Measurements from ENCODE around the gene ESYT2. TPM values are rescaled to one million over a fixed set of nuclear protein-coding genes. Genes with fewer than 3 reads are reported as not detected.

Gene ESYT2
- total RNA-seq, 1 experiment from 2014 or later = 162 TPM

DNA sequence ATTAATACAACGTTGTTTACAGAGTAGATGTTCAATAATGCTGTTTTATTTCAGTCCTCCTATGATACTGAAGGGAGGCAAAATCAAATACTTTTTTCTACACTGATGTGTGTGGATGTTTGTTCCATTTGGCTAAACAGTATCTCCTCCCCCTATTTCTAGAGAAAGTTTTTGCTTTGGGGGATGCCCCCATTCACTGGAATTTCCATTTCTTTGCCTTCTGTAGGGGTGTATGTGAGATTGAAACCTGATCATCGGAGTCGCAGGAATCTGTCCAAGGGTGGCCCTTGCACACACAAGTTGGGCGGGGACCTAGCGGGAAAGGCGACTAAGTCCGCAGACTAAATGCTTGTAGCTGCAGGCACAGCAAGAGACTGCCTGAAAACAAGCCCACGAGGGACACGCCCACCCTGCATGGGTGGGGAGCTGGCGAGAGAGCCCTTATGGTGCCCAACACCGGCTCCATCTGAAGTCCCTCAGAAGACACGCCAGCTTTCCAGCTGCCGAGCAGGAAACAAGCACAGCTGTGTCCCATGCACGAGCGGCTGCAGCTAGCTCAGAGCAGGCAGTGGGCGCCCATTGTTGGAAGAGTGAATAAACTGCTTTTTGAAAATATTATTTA, 58.0 kb downstream of the ESYT2 start:
- intact Hi-C loops (cut with micrococcal nuclease; ENCODE audit: unreplicated experiment) = no loop called here
- ChIA-PET POLR2A (ENCODE audit: unreplicated experiment) (no interaction called here), CTCF (no interaction called here)
- Histone ChIP-seq H3K27ac (no peak overlapping the region), H3K4me1 (replicated peaks; ENCODE audit: insufficient read depth) (no peaks in the 10 kb centered on the region), H3F3A (ENCODE audit: insufficient read depth, low read depth) (peaks cover 8% of the 10 kb centered on the region; the same call in 1 of the 2 replicates), H3K36me3 (ENCODE audit: low read depth) (peaks cover 26% of the 10 kb centered on the region; the same call in 1 of the 2 replicates), H3K4me3 (no peak overlapping the region), H3K79me2 (ENCODE audit: low read depth) (no peaks in the 10 kb centered on the region), H4K20me1 (ENCODE audit: insufficient read depth) (no peaks in the 10 kb centered on the region), H3K27me3 (ENCODE audit: insufficient read depth, low read depth) (no peaks in the 10 kb centered on the region), H3K9me2 (ENCODE audit: insufficient read depth) (no peaks in the 10 kb centered on the region), H3K9me3 (ENCODE audit: insufficient read depth, low read depth) (no peaks in the 10 kb centered on the region), H2AFZ (no peak overlapping the region), H3K4me2 (no peak overlapping the region)
- TF ChIP-seq CTCF (conservative IDR thresholded peaks at IDR 0.05) (no peak), EZH2 (IDR thresholded peaks at IDR 0.05; ENCODE audit: low read depth) (no peak)
- BruUV-seq (replicated peaks) = no TSS peak
- DNase-seq = no peak

GRCh38 chr7:158767707-158768106, 61.6 kb downstream of the ESYT2 start:
- Histone ChIP-seq H3K4me2 (no peak overlapping the region), H3K27ac (no peak overlapping the region), H4K20me1 (ENCODE audit: insufficient read depth) (no peaks in the 10 kb centered on the region), H3K9me3 (ENCODE audit: insufficient read depth, low read depth) (no peaks in the 10 kb centered on the region), H3K36me3 (ENCODE audit: low read depth) (peaks cover 27% of the 10 kb centered on the region), H3F3A (ENCODE audit: insufficient read depth, low read depth) (peaks cover 4% of the 10 kb centered on the region; the same call in 1 of the 2 replicates), H3K9me2 (ENCODE audit: insufficient read depth) (no peaks in the 10 kb centered on the region), H2AFZ (no peak overlapping the region), H3K27me3 (ENCODE audit: insufficient read depth, low read depth) (no peaks in the 10 kb centered on the region), H3K79me2 (ENCODE audit: low read depth) (no peaks in the 10 kb centered on the region), H3K4me3 (no peak overlapping the region), H3K4me1 (replicated peaks; ENCODE audit: insufficient read depth) (no peaks in the 10 kb centered on the region)
- BruUV-seq (replicated peaks) = no TSS peak
- ChIA-PET CTCF (no interaction called here), POLR2A (ENCODE audit: unreplicated experiment) (no interaction called here)
- TF ChIP-seq EZH2 (IDR thresholded peaks at IDR 0.05; ENCODE audit: low read depth) (no peak), CTCF (conservative IDR thresholded peaks at IDR 0.05) (no peak)
- no peak for DNase-seq
- intact Hi-C loops (cut with micrococcal nuclease; ENCODE audit: unreplicated experiment) = no loop called here

- TF ChIP-seq EZH2 (IDR thresholded peaks at IDR 0.05; ENCODE audit: low read depth) (no peak), CTCF (conservative IDR thresholded peaks at IDR 0.05) (no peak)
- intact Hi-C loops (cut with micrococcal nuclease; ENCODE audit: unreplicated experiment) = no loop called here
Observed at GRCh38 chr7:158766570-158767281, 62.6 kb downstream of the ESYT2 start.

More at GRCh38 chr7:158766570-158767281, 62.6 kb downstream of the ESYT2 start:
- DNase-seq = no peak
- POLR2A ChIA-PET (ENCODE audit: unreplicated experiment) = interaction anchor here (0.6 kb wide), 1 partner anchor 16 kb away, joined by 5 read pairs; no protein-coding TSS in a partner anchor
- Histone ChIP-seq H3K9me2 (ENCODE audit: insufficient read depth) (no peaks in the 10 kb centered on the region), H3K9me3 (ENCODE audit: insufficient read depth, low read depth) (no peaks in the 10 kb centered on the region), H3K27me3 (ENCODE audit: insufficient read depth, low read depth) (no peaks in the 10 kb centered on the region), H3K4me2 (no peak overlapping the region), H3K36me3 (ENCODE audit: low read depth) (peaks cover 28% of the 10 kb centered on the region), H2AFZ (no peak overlapping the region), H3K4me3 (no peak overlapping the region), H3K27ac (no peak overlapping the region), H3K79me2 (ENCODE audit: low read depth) (no peaks in the 10 kb centered on the region), H4K20me1 (ENCODE audit: insufficient read depth) (no peaks in the 10 kb centered on the region), H3F3A (ENCODE audit: insufficient read depth, low read depth) (peaks cover 4% of the 10 kb centered on the region; the same call in 1 of the 2 replicates), H3K4me1 (replicated peaks; ENCODE audit: insufficient read depth) (no peaks in the 10 kb centered on the region)
- CTCF ChIA-PET = no interaction called here
- no TSS peak for BruUV-seq (replicated peaks)
